Stimulated activated CD8-positive, alpha-beta memory T cell treated with anti-CD3 and anti-CD28 coated beads, Interleukin-4, amount 100 ng/mL, for 24 hours (primary cell): ENCODE results near the gene B3GAT1.
A peak's percentile ranks its signal among the peaks of the same experiment; 100 is the strongest.

Source experiments
- DNase-seq: peaks from one replicate; pipeline ENCODE4 v3.0.0-alpha.2; 2020; ENCODE audit warnings: low read depth

The B3GAT1 gene

DNA sequence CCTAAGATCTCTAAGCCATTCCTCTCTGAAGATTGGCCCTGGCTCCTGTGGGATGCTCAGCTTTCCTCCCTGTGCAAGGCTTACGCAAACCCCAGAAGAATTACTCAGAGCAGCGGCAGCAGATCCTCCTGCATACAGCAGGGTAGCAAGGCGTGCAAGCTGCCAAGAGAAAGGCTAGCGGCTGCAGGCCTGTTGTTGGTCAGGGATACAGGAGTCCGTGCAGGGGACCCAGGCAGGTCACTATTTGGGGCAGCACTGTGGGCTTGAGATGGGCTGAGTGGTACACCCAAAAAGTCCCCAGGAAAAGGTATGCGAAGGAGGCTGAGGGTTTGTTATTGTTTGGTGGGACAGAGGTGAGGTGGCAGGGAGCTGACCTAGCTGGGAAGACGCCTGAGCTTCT lies 78.7 kb downstream of the B3GAT1 start:
- DNase-seq, result no peak

DNA sequence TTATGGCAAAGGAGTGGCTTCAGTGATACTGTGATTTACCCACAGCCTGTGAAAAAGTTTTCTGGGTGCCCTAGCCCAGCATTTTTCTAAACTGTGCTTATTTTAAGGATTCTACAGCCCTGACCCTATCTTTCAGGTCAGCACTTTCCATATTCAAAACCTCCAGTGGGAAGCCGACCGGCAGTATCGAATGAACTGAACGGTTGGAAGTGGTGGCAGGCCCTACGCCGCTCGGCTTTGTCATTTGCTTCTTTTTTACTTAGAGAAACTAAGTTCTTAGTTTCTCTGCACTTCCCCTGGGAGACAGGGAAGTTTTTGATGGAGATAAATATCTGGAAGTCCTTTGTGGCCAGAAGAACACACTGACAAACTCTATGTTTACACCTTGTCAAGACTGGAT lies 79.3 kb downstream of the B3GAT1 start:
- DNase-seq, result no peak

DNA sequence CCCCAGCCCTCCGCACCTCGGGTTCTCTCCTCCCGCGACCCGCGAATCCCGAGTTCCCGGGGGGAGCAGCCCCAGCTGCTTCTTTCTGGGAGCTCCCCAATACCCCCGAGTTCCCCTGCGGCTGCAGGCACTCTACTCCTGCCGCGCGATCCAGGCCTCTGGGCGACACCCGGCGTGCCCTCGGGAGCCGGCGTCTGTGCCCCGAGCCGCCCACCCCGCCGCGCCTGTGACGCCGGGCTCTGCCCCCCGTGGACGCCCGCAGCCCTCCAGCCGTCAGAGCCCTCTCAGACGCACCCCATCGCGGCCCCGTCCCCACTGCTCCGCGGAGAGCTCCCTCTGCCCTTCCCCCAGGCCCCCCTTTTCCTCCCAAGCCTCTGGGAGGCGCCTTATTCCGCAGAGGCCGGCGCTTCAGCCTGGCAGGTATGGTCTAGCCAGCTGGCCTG lies 79.8 kb downstream of the B3GAT1 start:
- DNase-seq, result no peak

DNA sequence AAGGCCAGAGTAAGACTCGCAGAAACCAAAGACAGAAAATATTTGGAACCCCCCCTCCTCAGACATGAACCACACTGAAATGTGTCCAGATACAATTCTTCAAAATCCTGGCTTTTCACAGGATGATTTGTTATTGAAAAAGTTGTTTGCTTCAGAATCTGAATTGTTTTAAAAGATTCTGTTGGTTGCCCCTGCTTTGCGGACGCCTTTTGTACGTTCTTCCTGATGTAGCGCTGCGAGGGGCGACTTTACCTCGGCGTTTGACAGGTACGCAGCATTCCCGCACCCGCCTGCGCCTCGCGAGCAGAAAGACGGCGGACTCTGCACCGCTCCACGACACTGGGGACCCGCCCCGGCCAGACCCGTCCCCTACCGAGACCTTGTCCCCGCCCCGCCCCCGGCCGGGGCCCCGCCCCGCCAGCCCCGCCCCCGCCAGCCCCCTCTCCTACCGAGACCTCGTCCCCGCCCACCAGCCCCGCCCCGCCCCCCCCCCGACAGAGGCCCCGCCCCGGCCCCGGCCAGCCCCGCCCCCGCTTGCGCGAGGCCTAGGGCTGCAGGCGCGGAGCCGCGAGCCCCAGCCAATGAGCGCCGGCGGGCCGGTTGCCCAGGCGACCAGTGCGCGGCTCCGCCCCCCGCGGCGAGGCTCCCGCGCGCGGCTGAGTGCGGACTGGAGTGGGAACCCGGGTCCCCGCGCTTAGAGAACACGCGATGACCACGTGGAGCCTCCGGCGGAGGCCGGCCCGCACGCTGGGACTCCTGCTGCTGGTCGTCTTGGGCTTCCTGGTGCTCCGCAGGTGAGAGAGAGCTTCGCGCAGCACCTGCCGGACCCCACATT lies 80.5 kb downstream of the B3GAT1 start, which contains the start of gene GLB1L2:
Gene GLB1L2, plus strand, starts transcription at position 635 of the 835 bp plus-strand sequence. Its CDS starts 74 bp downstream, at position 709.
- DNase-seq, result peak; percentile 68

DNA sequence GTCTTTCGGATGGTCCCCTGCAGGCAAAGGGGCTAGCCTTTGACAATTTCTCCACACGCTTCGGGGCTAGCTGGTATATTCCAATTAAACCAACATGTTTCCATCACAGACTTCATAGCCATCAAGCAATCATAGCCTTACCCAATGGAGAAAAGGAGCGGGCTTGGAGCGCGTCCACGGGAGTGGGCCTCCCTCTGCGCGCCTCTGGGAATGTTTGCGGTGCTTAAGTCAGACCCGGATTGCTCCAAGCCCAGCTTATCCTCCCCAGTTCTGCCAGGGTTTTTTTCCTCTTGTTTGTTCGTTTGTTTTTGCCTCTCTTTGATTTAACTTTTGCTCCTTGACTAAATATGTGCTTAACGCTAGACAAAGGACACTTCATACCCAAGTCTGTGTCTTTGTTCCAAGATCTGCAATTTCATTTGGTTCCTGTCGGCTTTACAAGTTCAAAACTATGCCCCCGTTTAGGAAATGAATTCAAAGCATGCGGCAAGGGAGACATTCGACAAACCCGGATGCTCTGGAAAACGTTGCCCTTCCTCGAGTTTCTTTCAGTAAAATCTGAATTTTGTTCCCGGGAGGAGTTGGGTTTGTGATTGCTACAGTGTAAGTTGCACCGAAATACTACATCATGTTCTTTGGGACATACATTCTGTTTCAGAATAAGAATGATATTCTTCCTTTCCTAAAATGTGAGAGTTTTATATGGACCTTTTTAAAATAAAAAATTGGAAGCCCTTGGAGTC lies 81.3 kb downstream of the B3GAT1 start:
- DNase-seq, result no peak
